ENCODE measurements around the gene LDLRAD4.

LDLRAD4 gene

DNA sequence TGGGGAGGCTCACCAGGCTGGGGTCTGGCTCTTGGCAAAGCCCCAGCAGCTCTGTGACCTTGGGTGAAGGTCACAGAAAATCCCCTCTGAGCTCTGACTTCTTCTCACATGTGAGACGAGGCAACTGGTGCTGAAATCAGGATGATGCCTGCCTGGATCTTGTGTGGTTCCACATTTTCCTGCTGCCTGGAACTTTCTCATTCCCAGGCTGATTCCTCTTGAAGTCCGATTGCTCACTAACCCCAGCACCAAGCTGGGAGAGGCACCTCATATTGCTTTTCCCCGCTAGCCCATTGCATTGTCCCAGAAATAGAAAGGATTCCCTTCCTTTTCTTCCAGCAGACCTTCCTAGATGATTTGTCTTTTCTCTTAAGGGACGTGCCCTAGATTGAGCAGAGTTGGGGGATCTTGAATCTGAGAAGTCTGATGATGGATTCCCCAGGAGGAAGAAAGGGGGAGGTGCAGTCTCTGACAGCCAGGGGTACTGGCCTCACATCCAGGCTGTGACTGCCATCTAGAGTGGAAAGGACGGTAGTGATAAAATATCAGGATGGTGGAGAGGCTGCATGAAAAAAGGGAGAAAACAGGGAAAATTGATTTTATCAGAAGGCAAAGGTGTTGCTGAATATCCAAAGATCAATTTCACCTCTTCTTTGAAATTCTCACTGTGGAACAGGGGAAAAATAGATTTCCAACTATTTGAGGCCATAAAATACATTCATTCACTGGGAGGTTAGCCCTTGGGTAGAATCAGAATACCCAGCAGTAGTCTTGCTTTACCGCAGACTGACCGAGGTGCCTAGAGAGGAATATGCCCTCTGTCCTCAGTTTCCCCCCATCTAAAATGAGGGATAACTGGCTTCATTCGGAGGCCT lies 411.5 kb downstream of the LDLRAD4 start:
- DNase-seq (ENCODE audit: low read depth in 2 of 2) = peak in 1 of 2 donors; percentile 29

DNA sequence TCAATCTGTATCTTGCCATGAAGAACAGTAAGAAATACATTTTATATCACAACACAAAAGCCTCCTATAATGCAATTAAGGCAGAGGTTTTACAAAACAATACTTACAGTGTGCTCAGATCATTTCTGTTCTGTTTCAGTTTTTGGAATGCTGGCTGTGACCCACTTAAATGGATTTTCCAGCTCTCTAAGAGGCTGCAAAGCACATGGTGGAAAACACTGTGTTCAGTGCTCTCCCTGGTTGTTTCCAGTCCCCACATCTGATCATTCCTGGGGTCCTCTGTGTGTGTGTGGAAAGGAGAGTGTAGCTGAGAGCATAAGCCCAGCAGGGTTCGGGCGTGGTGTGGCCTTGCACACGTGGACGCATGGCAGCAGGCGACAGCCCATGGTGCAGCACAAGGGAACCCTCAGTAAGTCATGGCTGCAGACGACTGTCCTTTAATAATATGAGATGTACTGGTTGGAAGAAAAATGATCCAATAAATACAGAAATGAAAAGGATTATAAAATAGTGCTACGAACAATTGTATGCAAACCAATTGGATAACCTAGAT lies 412.2 kb downstream of the LDLRAD4 start:
- DNase-seq (ENCODE audit: low read depth in 2 of 2) = no peak

DNA sequence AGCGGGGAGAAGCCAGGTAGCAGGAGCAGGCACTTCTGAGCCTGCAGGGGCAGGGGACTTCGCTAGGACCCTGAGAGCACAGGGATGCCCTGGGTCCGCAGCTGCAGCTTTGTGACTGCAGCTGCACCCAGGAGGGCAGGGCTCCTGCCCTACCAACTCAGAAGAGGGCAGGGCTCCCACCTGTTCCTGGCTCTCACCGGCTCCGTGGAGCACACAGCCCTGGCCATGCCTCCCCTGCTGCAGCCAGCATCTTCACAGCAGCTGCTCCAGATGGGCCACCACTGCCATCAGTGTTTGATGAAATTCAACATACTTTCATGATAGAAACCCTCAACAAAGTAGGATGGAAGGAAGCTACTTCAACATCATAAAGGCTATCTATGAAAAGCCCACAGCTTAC lies 415.1 kb downstream of the LDLRAD4 start:
- DNase-seq (ENCODE audit: low read depth in 2 of 2) = no peak

DNA sequence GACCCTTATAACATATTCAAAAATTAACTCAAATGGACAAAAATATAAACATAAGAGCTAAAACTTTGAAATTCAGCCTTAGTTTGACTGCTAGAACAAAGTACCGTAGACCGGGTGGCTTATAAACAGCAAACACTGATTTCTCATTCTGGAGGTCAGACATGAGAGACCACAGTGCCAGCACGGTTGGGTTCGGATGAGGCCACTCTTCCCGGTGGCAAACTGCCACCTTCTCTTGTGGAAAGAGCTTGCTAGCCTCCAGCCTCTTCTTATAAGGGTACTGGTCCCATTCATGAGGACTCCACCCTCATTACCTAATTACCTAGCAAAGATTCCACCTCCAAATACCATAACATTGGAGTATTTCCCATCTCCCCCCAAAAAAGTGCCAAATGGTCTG lies 416.5 kb downstream of the LDLRAD4 start:
- DNase-seq (ENCODE audit: low read depth in 2 of 2) = no peak

DNA sequence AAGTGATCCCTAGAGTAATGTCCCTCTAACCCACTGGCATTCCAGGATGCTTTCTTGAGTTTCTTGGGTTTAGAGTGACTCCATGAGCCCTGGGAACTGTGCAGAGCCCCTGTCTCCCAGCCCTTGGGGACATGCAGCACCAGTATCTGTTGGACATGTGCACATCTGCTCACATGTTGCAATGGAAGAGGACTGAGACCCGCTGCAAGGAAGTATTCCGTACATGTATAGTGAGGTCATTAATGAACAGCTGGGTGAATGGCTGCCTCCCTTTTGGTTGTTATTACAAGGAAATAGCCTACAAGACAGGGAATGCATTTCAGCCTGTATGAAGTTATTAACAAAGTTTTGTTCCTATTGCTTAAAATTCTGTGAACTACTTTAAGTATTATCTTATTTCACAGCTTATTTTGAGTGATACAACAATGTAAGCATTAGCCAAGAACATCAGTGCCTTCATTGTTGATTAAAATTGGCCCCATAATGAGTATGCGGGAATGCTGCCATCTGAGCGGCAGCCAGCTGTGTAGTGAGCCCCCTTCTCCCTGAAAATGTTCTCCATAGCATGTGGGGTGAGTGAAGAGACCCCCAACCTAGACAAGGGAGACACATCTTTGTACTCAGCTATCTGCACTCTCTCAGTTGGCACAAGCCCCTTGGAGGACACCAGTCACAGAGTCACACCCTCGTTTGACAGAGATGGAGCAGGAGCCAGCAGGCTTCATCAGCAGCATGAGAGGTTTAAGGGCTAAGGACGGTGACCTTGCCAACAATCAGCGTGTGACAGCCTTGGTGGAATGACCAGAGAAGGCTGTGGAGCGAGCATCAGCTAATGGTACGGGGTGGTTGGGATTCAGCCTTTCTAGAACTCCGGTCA lies 420.4 kb downstream of the LDLRAD4 start:
- DNase-seq (ENCODE audit: low read depth in 2 of 2) = no peak

DNA sequence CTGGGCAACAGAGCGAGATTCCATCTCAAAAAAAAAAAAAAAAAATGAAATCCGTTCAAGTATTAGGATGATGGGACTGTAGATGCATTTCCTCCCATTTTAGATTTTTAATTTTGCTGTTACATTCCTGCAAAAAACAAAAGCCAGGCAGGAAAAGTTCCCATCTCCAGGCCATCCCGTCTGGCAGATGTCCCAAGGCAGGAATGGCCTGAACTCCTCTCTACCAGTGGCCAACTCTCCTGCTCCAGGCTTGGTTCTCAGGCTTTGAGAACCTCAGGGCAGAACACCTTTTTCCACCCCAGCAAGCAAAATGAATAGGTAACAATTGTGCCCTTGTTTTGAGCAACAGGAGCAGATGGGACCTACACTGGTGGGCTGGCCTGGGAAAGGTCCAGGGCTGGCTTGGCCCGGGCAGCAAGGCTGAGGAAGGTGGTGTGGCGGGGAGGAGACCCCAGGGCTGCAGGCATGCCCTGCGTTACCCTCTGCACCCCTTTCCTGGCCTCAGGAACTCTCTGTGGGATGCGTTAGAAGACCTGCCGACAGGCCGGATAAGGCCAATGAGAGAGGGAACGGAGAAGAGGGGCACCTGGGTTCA lies 421.8 kb downstream of the LDLRAD4 start:
- DNase-seq (ENCODE audit: low read depth in 2 of 2) = no peak

DNA sequence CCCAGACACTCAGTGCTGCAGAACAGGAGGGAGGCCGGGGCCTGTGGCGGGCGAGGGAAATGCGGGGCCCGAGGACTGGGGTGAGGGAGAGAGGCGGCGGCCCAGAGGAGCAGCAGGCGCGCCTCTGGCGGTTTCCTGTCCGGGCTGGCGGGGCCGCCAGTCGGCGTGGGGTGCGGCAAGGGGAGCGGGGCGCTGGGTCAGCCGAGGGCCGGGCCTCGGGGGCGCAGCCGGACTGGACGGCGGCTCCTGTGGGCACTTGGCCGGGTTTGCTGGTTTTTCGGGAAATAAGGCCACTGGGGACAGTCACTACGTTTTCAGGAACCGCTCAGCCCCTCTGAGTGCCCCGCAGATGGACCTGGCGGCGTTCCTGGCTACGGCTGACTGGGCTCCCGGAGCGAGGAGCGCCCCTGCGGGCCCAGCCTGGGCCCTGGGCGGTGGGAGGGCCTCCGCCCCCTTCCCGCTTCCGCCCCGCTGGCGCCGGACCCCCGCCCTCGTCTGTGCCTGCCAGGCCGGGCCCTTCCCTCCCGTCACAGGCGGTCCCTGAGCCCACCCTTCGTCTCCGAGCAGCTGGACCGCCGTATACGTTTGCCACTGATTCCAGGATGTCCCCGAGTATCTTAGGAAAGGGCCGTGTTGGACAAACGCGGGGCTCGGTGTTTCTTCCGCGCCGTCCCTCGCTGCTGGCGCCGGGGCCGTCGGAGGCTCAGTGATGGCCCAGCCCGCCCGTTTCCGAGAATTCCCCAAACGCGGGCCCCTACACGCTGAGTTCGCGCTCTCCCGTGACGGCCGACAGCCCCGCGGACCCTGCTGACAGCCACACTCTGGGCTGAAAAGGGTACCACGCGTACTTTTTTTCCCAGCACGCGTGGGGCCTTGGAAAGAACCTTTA lies 423.2 kb downstream of the LDLRAD4 start:
- DNase-seq (ENCODE audit: low read depth in 2 of 2) = no peak

DNA sequence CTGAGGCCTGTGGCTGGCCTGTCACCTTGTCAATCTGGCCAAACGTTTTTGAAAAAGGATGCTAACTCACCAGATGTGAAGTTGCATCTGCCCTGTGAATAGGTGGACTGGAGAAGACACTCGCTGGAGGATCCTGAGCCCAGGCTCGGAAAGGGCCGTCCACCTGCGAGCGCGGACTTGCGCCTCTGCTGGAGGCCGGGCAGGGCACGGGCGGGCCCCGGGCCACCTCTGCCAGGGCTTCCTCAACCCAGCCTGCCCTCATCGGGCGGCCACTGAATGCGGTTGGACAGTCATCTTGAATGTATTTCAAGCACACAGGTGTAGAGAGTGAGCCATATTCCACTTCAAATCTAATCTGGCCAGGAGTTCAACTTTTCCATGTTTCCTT lies 423.9 kb downstream of the LDLRAD4 start:
- no peak for DNase-seq (ENCODE audit: low read depth in 2 of 2)

DNA sequence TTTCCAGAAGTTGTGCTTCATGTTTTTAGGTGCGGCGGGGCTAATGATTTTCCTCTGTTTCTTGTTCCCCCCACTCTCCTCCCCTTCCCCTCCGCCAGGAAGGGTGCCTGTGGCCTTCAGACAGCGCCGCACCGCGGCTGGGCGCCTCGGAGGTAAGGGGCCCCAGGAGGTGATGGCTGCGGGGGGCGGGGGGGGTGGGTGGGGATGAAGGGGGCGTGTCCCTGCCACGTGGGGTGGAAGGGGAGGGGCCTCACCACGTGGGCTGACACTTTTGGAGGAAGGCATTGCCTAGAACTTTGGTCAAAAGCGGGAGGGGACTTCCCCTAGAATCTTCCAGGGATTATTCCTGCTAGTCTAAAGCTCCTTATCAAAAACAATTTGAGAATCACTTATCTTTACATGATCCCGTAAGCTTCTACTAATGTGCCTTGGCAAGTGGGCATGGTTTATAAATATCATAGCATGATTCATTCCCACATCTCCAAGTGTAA lies 424.7 kb downstream of the LDLRAD4 start:
- DNase-seq (ENCODE audit: low read depth in 2 of 2) = no peak

DNA sequence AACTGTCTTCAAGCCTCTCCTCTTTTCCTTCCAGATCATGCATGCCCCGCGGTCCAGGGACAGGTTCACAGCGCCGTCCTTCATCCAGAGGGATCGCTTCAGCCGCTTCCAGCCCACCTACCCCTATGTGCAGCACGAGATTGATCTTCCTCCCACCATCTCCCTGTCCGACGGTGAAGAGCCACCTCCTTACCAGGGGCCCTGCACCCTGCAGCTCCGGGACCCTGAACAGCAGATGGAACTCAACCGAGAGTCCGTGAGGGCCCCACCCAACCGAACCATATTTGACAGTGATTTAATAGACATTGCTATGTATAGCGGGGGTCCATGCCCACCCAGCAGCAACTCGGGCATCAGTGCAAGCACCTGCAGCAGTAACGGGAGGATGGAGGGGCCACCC lies 426.5 kb downstream of the LDLRAD4 start:
- DNase-seq (ENCODE audit: low read depth in 2 of 2) = no peak

DNA sequence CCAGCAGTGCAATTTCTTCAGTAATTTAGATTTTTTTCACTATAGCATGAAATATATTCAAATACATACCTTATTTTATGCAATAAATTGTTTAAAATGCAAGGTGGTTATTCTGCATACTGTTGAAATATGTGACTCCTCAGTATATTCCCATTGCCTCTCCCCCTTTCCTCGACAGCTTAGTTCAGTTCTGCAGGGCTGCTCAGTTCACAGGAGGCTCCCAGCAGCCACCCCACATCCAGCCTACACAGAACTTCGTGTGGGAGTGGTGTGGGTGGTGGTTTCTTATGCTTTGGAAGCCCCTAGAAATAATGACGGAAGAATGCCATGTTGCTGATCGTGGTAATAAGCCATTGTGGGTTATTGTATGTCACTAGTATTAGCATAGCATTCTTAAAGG lies 428.1 kb downstream of the LDLRAD4 start:
- no peak for DNase-seq (ENCODE audit: low read depth in 2 of 2)

DNA sequence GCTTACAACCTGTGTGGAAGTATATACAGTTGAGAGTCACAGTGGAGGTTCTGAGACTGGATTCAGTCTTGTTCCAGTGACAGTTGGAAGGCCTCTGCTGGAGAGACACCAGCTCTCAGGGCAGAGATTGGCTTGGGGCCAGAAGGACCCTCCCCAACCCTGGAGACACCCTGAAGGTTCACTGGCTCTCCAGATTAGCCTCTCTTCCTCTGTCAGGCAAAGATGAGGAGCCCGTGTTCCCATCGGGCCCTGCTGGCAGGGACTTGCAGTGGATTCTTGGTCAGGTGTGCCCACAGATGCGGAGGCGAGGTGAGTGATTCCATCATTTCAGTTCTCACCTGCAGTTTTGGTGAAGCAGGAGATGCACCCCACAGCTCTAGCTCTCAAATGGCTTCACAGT lies 429.2 kb downstream of the LDLRAD4 start:
- DNase-seq (ENCODE audit: low read depth in 2 of 2) = no peak

DNA sequence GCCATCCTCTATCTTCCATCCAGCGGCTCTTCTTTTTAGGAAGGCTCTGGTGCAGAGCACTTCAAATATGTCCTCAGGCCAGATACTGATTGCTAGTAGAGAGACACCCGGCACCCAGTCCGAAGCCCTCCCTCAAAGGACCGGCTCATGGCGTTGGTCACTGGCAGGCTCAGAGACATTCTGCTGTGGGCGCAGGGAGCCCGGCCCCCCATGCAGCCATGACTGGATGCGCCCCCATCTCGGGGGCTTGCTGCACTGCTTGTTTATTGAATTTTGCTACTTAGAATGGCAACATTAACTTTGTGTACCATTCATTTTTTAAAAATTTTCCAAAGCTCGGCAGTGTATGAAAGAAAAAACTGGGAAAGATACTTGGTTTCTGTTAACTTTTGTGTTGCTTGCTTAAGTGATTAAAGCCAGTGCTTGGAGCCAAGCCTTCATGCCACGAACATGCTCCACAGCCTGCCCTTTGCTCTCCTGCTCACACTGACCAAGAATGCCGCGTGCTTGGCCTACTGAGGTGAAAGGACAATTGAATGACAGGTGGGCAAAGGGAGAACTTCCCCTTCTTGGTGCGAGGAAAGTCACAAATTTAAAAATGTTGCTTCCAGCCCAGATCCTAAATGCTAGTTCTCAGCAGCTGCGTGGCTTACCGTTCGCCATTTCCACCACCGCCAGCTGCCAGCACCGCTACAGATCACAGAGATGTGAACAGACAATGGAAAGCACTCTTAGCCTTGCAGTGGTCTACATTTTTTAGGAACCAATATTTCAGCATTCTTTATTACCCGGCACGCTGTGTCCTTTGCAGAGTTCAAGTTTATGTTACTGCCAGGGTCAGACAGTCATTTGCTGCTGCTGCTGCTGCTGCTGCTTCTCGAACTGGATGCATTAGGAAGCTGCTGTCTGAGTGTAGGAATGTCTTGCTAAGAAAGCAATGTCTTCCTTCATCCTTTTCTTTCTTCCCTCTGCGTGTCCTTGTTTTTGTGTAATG lies 431.1 kb downstream of the LDLRAD4 start:
- no peak for DNase-seq (ENCODE audit: low read depth in 2 of 2)

DNA sequence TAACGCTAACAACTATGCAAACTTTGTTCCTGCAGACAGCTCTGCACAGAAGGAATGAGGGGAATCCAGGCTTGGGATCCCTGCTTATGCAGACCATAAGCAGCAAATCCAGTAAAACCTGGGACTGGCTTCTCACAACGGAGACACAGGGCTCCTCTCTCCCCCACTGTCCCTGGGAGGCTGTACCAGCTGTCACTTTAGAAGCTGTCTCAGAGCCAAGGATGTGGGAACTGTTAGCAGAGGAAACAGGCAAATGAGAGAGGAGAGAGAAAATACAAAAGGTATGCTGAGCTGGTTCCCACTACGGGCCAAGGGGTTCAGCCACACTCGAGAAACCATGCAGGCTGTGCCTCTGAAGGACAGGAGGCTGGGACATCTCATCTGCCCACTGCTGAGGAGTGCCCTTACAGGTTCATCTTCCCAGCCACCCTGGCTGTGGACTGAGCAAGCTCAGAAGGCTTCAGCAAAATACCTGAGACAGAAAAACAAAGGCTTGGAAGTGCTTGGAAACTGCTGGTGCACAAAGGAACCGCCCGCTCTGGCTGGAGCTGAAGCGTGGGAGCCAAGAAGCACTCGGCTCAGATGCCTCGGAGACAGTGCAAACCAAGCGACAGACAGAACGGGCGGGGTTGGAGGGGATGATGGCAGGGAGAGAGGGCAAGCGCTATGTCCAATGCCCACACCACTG lies 435.3 kb downstream of the LDLRAD4 start:
- no peak for DNase-seq (ENCODE audit: low read depth in 2 of 2)

DNA sequence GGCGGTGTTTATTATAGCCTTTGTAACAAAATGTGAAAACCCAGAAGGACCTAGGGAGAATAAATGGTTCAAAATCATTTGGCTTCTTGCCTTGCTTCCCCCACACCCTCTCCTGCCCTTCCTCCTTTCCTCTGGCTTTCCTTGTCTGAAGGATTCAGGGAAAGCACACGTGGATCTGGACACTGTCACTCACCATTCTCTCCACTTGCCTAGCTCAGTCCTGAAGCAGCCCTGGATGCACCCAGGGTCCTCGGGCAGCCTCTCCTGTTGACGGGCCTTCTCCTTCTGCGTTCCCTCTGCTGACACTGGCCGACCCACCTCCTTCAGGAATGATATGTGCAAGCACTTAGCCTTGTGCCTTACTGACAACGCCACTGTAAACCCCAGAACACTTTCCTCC lies 439.4 kb downstream of the LDLRAD4 start:
- no peak for DNase-seq (ENCODE audit: low read depth in 2 of 2)

DNA sequence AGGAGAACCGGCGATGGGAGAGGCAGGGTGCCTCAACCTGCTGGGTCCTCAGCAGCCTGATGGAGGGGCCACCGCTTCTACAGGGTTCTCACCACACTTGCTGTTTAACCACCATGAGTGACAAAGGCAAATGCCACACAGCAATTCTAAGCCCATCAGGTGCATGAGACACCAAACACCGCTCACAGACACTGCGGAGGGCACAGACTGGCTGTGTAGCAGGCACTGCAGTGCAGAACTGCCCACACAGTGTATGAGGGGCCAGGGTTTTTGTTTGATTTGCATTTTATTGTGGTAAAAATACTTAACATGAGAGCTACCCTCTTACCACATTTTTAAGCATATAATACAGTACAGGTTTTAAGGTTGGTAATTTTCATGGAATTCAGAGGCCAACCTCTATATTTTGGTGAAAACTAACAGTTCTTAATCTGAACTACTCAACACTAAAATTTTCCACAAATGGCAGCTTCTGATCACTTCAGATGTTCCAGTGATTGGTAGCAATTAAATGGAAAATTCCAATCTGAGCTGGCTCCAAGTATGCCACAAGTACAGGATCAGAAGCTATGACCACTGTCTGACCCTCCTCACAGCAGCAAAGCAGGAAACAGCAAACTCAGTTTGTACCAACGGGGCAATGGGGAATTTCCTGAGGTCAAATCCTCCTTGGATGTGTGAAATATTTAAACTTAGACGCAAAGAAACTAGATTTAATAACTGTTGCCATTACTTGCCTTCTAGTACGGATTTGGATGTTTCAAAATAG lies 440.1 kb downstream of the LDLRAD4 start:
- DNase-seq (ENCODE audit: low read depth in 2 of 2) = no peak

DNA sequence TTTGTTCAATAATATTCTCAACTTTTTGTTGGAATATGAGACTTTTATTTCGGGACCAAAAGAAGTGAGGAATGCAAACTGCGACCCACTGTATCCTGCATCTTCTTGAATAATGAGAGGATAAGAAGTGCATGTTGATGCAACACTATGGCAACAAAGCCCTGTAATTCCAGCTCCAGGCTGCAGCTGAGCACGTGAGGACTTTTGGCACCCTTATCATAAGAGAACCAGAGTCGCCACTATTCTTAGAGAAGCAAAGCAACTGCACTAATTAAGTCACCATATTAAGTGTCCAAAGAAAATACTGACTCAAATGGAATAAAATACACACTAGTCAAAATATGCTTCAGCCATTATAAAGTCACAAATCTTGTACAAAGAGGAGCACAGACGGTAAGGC lies 441.9 kb downstream of the LDLRAD4 start:
- DNase-seq (ENCODE audit: low read depth in 2 of 2) = no peak

DNA sequence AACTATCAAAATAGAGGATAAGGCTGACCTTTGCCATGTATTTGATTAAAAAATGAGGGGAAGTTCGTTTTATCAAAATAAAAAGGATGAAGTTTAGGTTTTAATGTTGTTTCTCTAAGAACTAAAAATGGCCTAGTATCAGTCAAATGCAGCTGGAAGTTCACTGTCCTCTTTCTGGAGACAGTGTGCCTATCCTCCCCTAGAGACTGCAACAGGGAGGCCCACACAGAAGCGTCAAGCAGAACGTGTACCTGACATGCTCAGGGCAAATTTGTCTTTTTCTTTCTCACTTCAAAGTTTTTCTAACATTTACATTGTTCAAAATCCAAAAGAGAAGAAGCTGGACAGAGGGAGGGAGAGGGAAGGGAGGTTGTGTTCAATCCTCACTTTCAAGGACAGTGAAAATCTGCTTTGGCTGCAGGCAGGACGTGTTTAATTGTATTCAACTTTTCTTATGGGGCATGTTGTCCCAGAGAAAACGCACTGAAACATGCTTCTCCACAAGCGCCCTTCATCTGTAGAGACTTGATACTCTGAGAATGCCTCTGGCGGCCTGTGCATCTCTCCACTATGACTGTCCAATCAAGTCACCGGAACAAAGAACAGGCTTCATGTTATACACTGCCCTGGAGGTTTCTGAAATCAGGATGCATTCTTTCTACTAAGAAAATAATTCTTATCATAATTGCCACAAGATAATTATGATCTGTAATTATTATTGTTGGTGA lies 442.7 kb downstream of the LDLRAD4 start:
- no peak for DNase-seq (ENCODE audit: low read depth in 2 of 2)
